ENCODE data around the gene CTNNA2. TPM values are rescaled to one million over a fixed set of nuclear protein-coding genes. Genes with fewer than 3 reads are reported as not detected.

Gene CTNNA2
- total and polyA plus RNA-seq, 9 of the 15 experiments (the other 6 are each of a cell fraction or from before 2014, with no cell fraction given): 0.03 to 0.40 (median 0.15) TPM

DNA sequence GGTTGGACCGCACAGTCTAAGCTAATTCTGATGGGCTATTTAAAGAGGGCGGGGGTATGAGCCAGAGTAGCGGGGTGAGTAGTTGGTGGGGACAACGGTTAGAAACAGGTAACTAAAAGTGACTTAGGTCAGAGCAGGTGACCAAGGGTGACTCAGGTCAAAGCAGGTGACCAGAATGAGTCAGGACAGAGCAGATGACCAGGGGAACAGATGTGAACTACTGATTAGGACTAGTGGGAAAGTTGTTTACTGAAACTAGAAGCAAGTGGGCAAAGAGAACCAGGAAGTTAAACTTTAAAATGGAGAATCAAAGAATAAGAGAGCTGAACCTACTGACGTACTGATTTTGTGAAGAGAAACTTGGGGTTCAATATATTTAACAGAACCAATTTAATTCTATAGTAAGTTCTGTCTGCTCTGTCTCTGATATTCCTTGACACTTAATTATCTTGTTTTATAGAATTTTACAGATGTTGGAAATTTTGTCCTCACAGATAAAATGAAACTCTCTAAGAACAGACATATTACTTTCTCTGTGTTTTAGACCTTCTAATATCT is 799.5 kb downstream of the CTNNA2 start (continued):
- TF ChIP-seq MITF (IDR thresholded peaks at IDR 0.05) (peak; percentile 90), GTF2F1 (IDR thresholded peaks at IDR 0.05; ENCODE audit: low read depth, low read length) (no peak), ATF7 (IDR thresholded peaks at IDR 0.05) (peak; percentile 70), MAX (CRISPR knock-in tag; IDR thresholded peaks at IDR 0.05) (no peak), MYC (IDR thresholded peaks at IDR 0.05; ENCODE audit: low read depth, low read length) (no peak), MYC (CRISPR knock-in tag; IDR thresholded peaks at IDR 0.05; ENCODE audit: borderline replicate concordance, low read depth) (no peak), CTBP1 (IDR thresholded peaks at IDR 0.05; ENCODE audit: borderline replicate concordance) (peak; percentile 83; the same call in 1 of the 2 replicates), TARDBP (IDR thresholded peaks at IDR 0.05) (no peak), SMARCA4 (IDR thresholded peaks at IDR 0.05) (peak; percentile 83), MTA1 (IDR thresholded peaks at IDR 0.05; ENCODE audit: borderline replicate concordance) (peak; percentile 44; the same call in 1 of the 2 replicates), CC2D1A (IDR thresholded peaks at IDR 0.05) (peak; percentile 46; the same call in 1 of the 2 replicates), TGIF2 (CRISPR knock-in tag; IDR thresholded peaks at IDR 0.05) (no peak), FOSL1 (tag; conservative IDR thresholded peaks at IDR 0.05) (peak; percentile 99), ZFP1 (CRISPR knock-in tag; IDR thresholded peaks at IDR 0.05) (no peak), TAL1 (IDR thresholded peaks at IDR 0.05) (peak; percentile 86), SAP30 (IDR thresholded peaks at IDR 0.05; ENCODE audit: borderline replicate concordance, insufficient read depth, low read depth, low read length, poor library complexity, severe bottlenecking) (no peak), ZNF766 (CRISPR knock-in tag; conservative IDR thresholded peaks at IDR 0.05) (0 out of 2 replicates have a peak, but pooled peaks have one; percentile 37), ZBTB9 (CRISPR knock-in tag; IDR thresholded peaks at IDR 0.05) (no peak), FOXA3 (CRISPR knock-in tag; conservative IDR thresholded peaks at IDR 0.05 in 1 of 2, IDR thresholded peaks at IDR 0.05 in 1 of 2) (peak in 1 of 2 experiments; percentile 43; a peak in 1 of 4 replicates), ZNF511 (CRISPR knock-in tag; IDR thresholded peaks at IDR 0.05) (no peak)
- TF ChIP-seq, protein P1, sequence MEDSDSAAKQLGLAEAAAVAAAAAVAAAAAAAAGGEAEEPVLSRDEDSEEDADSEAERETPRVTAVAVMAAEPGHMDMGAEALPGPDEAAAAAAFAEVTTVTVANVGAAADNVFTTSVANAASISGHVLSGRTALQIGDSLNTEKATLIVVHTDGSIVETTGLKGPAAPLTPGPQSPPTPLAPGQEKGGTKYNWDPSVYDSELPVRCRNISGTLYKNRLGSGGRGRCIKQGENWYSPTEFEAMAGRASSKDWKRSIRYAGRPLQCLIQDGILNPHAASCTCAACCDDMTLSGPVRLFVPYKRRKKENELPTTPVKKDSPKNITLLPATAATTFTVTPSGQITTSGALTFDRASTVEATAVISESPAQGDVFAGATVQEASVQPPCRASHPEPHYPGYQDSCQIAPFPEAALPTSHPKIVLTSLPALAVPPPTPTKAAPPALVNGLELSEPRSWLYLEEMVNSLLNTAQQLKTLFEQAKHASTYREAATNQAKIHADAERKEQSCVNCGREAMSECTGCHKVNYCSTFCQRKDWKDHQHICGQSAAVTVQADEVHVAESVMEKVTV (CRISPR knock-in tag; IDR thresholded peaks at IDR 0.05): no peak

Data from K562 (cell line).